Measurements from ENCODE around the gene STARD7. TPM values are rescaled to one million over a fixed set of nuclear protein-coding genes. Genes with fewer than 3 reads are reported as not detected.

Gene STARD7
- total and polyA plus RNA-seq, 10 of the 15 experiments (the other 5 are each of a cell fraction or from before 2014, with no cell fraction given), result 85.4 to 237 (median 153) TPM

DNA sequence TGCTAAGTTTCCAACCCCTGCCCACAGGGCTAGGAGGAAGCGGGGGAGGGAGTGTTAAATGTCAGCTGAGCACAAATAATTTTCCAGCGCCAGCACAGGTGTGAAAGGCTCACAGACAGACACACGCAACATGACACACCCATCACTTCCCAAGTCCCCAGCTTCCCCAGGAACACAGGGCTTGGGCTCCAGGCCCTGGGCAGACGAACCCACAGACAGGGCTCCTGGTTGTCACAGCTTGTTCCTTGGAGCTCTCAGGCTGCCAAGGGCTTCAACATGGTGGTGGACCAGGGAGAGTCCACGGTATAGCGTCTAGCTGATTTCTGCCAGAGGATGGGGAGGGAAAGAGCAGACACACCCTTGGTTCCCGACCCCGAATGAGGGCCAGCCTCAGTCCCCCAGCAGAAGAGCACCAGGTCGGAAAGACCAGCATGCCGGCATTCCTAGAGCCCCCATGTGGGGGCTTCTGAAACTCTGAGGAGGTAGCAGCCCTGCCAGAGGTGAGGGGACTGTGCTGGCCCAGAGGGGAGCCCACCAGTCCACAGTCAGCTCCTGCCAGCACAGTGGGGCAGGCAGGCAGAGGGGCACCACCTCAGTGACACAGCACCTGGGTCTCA is 65.3 kb downstream of the STARD7 start (continued):
- TF ChIP-seq, protein P1, sequence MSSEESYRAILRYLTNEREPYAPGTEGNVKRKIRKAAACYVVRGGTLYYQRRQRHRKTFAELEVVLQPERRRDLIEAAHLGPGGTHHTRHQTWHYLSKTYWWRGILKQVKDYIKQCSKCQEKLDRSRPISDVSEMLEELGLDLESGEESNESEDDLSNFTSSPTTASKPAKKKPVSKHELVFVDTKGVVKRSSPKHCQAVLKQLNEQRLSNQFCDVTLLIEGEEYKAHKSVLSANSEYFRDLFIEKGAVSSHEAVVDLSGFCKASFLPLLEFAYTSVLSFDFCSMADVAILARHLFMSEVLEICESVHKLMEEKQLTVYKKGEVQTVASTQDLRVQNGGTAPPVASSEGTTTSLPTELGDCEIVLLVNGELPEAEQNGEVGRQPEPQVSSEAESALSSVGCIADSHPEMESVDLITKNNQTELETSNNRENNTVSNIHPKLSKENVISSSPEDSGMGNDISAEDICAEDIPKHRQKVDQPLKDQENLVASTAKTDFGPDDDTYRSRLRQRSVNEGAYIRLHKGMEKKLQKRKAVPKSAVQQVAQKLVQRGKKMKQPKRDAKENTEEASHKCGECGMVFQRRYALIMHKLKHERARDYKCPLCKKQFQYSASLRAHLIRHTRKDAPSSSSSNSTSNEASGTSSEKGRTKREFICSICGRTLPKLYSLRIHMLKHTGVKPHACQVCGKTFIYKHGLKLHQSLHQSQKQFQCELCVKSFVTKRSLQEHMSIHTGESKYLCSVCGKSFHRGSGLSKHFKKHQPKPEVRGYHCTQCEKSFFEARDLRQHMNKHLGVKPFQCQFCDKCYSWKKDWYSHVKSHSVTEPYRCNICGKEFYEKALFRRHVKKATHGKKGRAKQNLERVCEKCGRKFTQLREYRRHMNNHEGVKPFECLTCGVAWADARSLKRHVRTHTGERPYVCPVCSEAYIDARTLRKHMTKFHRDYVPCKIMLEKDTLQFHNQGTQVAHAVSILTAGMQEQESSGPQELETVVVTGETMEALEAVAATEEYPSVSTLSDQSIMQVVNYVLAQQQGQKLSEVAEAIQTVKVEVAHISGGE (CRISPR knock-in tag; IDR thresholded peaks at IDR 0.05), result no peak
- TF ChIP-seq MEF2A (IDR thresholded peaks at IDR 0.05; ENCODE audit: insufficient read depth, low read depth, low read length) (no peak), JUNB (IDR thresholded peaks at IDR 0.05) (no peak), KLF5 (IDR thresholded peaks at IDR 0.05; ENCODE audit: partially characterized antibody) (no peak), EZH2 (IDR thresholded peaks at IDR 0.05; ENCODE audit: borderline replicate concordance, control insufficient read depth, low read depth, low read length) (no peak), KDM1A (IDR thresholded peaks at IDR 0.05; ENCODE audit: borderline replicate concordance) (no peak), PML (IDR thresholded peaks at IDR 0.05; ENCODE audit: low read length) (no peak), ZNF24 (IDR thresholded peaks at IDR 0.05) (no peak), RFX5 (IDR thresholded peaks at IDR 0.05; ENCODE audit: low read depth, low read length) (no peak), BRCA1 (IDR thresholded peaks at IDR 0.05; ENCODE audit: low read depth, low read length) (no peak), CBX5 (IDR thresholded peaks at IDR 0.05; ENCODE audit: low read depth) (no peak), NFYA (IDR thresholded peaks at IDR 0.05; ENCODE audit: borderline replicate concordance, low read depth, low read length) (no peak), HDAC2 (IDR thresholded peaks at IDR 0.05) (no peak), SREBF1 (IDR thresholded peaks at IDR 0.05; ENCODE audit: low read length) (no peak), SIN3A (IDR thresholded peaks at IDR 0.05; ENCODE audit: low read depth, low read length) (no peak), EGR1 (IDR thresholded peaks at IDR 0.05; ENCODE audit: borderline replicate concordance in 1 of 2, low read depth in 2 of 2, low read length in 2 of 2) (0 out of 3 replicates have a peak, but pooled peaks of 1 of the 2 experiments have one; percentile 16), ZNF217 (IDR thresholded peaks at IDR 0.05) (no peak), SUPT20H (IDR thresholded peaks at IDR 0.05; ENCODE audit: borderline replicate concordance, control insufficient read depth, low read depth, low read length) (no peak), CBFB (IDR thresholded peaks at IDR 0.05; ENCODE audit: low read depth) (no peak), ESRRA (IDR thresholded peaks at IDR 0.05; ENCODE audit: low read length) (no peak; the same call in 1 of the 2 replicates)
- TF ChIP-seq, protein P2, sequence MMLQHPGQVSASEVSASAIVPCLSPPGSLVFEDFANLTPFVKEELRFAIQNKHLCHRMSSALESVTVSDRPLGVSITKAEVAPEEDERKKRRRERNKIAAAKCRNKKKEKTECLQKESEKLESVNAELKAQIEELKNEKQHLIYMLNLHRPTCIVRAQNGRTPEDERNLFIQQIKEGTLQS (IDR thresholded peaks at IDR 0.05; ENCODE audit: borderline replicate concordance, extremely low read depth, low read depth, low read length), result no peak
- TF ChIP-seq, protein P3, sequence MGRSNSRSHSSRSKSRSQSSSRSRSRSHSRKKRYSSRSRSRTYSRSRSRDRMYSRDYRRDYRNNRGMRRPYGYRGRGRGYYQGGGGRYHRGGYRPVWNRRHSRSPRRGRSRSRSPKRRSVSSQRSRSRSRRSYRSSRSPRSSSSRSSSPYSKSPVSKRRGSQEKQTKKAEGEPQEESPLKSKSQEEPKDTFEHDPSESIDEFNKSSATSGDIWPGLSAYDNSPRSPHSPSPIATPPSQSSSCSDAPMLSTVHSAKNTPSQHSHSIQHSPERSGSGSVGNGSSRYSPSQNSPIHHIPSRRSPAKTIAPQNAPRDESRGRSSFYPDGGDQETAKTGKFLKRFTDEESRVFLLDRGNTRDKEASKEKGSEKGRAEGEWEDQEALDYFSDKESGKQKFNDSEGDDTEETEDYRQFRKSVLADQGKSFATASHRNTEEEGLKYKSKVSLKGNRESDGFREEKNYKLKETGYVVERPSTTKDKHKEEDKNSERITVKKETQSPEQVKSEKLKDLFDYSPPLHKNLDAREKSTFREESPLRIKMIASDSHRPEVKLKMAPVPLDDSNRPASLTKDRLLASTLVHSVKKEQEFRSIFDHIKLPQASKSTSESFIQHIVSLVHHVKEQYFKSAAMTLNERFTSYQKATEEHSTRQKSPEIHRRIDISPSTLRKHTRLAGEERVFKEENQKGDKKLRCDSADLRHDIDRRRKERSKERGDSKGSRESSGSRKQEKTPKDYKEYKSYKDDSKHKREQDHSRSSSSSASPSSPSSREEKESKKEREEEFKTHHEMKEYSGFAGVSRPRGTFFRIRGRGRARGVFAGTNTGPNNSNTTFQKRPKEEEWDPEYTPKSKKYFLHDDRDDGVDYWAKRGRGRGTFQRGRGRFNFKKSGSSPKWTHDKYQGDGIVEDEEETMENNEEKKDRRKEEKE (IDR thresholded peaks at IDR 0.05), result no peak
- TF ChIP-seq, protein P4, sequence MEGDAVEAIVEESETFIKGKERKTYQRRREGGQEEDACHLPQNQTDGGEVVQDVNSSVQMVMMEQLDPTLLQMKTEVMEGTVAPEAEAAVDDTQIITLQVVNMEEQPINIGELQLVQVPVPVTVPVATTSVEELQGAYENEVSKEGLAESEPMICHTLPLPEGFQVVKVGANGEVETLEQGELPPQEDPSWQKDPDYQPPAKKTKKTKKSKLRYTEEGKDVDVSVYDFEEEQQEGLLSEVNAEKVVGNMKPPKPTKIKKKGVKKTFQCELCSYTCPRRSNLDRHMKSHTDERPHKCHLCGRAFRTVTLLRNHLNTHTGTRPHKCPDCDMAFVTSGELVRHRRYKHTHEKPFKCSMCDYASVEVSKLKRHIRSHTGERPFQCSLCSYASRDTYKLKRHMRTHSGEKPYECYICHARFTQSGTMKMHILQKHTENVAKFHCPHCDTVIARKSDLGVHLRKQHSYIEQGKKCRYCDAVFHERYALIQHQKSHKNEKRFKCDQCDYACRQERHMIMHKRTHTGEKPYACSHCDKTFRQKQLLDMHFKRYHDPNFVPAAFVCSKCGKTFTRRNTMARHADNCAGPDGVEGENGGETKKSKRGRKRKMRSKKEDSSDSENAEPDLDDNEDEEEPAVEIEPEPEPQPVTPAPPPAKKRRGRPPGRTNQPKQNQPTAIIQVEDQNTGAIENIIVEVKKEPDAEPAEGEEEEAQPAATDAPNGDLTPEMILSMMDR (IDR thresholded peaks at IDR 0.05 in 2 of 3, conservative IDR thresholded peaks at IDR 0.05 in 1 of 3; ENCODE audit: control insufficient read depth in 2 of 3, extremely low read depth in 1 of 3, insufficient read depth in 1 of 3, low read depth in 3 of 3, low read length in 3 of 3), result no peak

All from GM12878 (cell line).